ENCODE measurements around the gene DGKB. TPM values are rescaled to one million over a fixed set of nuclear protein-coding genes. Genes with fewer than 3 reads are reported as not detected.

Gene DGKB
- total RNA-seq, 1 donor from 2014 or later, result 0.32 TPM

DNA sequence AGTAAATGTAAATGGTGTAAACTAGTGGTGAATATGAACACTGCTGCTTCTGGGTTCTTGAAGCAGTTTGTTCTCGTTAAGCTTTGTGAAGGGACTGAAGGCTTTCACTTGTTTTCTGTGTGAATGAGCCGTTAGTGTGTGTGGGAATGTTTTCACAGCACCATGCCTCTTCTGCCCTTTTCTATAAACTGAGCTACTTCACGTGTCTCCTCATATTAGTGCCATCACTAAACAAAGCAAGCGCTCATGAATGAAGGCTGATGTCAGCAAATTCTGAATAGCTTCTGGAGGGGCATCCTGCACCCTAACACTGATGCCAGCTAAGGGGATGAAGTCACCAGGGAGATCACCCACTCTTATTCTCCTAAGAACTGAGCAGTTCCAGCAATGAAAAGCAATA lies 707.5 kb downstream of the DGKB start:
- Mint-ChIP-seq H3K9me3 (ENCODE audit: unreplicated experiment) (peaks cover 8% of the 10 kb centered on the region), H3K36me3 (ENCODE audit: unreplicated experiment) (no peaks in the 10 kb centered on the region), H3K4me3 (ENCODE audit: unreplicated experiment) (no peak overlapping the region), H3K27ac (ENCODE audit: unreplicated experiment) (no peak overlapping the region), H3K27me3 (ENCODE audit: unreplicated experiment) (no peaks in the 10 kb centered on the region), H3K4me1 (ENCODE audit: unreplicated experiment) (peaks cover 12% of the 10 kb centered on the region)
- TF ChIP-seq, protein P1, sequence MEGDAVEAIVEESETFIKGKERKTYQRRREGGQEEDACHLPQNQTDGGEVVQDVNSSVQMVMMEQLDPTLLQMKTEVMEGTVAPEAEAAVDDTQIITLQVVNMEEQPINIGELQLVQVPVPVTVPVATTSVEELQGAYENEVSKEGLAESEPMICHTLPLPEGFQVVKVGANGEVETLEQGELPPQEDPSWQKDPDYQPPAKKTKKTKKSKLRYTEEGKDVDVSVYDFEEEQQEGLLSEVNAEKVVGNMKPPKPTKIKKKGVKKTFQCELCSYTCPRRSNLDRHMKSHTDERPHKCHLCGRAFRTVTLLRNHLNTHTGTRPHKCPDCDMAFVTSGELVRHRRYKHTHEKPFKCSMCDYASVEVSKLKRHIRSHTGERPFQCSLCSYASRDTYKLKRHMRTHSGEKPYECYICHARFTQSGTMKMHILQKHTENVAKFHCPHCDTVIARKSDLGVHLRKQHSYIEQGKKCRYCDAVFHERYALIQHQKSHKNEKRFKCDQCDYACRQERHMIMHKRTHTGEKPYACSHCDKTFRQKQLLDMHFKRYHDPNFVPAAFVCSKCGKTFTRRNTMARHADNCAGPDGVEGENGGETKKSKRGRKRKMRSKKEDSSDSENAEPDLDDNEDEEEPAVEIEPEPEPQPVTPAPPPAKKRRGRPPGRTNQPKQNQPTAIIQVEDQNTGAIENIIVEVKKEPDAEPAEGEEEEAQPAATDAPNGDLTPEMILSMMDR (IDR thresholded peaks at IDR 0.05), result no peak
- DNase-seq (ENCODE audit: extremely low spot score, unreplicated experiment), result no peak

- H3K27me3 Mint-ChIP-seq (ENCODE audit: unreplicated experiment), result no peaks in the 10 kb centered on the region
- no peak overlapping the region for H3K27ac Mint-ChIP-seq (ENCODE audit: unreplicated experiment)
- DNase-seq (ENCODE audit: extremely low spot score, unreplicated experiment), result no peak
- H3K9me3 Mint-ChIP-seq (ENCODE audit: unreplicated experiment), result peaks cover 10% of the 10 kb centered on the region
- TF ChIP-seq, protein P1 (IDR thresholded peaks at IDR 0.05), result no peak
- H3K36me3 Mint-ChIP-seq (ENCODE audit: unreplicated experiment), result no peaks in the 10 kb centered on the region
- peaks cover 3% of the 10 kb centered on the region for H3K4me1 Mint-ChIP-seq (ENCODE audit: unreplicated experiment)
- H3K4me3 Mint-ChIP-seq (ENCODE audit: unreplicated experiment), result no peak overlapping the region
Observed at GRCh38 chr7:14191686-14192098, 710.9 kb downstream of the DGKB start.

DNA sequence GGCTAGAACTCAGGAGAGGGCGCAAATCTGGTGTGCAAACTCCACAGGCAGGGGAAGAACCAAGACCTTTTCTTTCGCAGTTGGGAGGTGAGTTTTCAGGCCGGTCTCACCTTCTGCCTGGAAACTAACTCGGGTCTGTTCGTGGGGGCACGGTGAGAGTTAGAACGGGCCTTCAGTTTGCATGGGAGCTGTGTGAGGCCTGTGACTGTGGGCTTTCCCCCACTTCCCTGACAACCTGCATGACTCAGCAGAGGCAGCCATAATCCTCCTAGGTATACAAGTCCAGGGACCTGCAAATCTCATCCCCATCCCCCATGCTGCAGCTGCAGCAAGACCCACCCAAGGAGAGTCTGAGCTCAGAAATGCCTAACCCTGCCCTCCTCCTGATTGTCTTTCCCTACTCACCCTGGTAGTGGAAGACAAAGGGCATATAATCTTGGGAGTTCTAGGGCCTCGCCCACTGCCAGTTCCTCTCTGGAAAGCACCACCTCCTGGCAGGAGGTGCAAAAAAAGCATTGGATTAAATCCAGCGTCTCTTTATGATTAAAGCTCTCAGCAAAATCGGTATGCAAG lies 718.2 kb downstream of the DGKB start:
- no peak overlapping the region for H3K27ac Mint-ChIP-seq (ENCODE audit: unreplicated experiment)
- no peaks in the 10 kb centered on the region for H3K4me1 Mint-ChIP-seq (ENCODE audit: unreplicated experiment)
- no peak overlapping the region for H3K4me3 Mint-ChIP-seq (ENCODE audit: unreplicated experiment)
- no peaks in the 10 kb centered on the region for H3K36me3 Mint-ChIP-seq (ENCODE audit: unreplicated experiment)
- peaks cover 14% of the 10 kb centered on the region for H3K9me3 Mint-ChIP-seq (ENCODE audit: unreplicated experiment)
- TF ChIP-seq, protein P1 (IDR thresholded peaks at IDR 0.05), result no peak
- no peak for DNase-seq (ENCODE audit: extremely low spot score, unreplicated experiment)
- H3K27me3 Mint-ChIP-seq (ENCODE audit: unreplicated experiment), result no peaks in the 10 kb centered on the region

- peaks cover 3% of the 10 kb centered on the region for H3K9me3 Mint-ChIP-seq (ENCODE audit: unreplicated experiment)
- H3K27ac Mint-ChIP-seq (ENCODE audit: unreplicated experiment), result no peak overlapping the region
- TF ChIP-seq, protein P1 (IDR thresholded peaks at IDR 0.05), result no peak
- no peaks in the 10 kb centered on the region for H3K4me1 Mint-ChIP-seq (ENCODE audit: unreplicated experiment)
- no peak overlapping the region for H3K4me3 Mint-ChIP-seq (ENCODE audit: unreplicated experiment)
- H3K36me3 Mint-ChIP-seq (ENCODE audit: unreplicated experiment), result no peaks in the 10 kb centered on the region
- H3K27me3 Mint-ChIP-seq (ENCODE audit: unreplicated experiment), result no peaks in the 10 kb centered on the region
- DNase-seq (ENCODE audit: extremely low spot score, unreplicated experiment), result no peak
Observed at GRCh38 chr7:14179781-14180180, 722.8 kb downstream of the DGKB start.

- H3K4me1 Mint-ChIP-seq (ENCODE audit: unreplicated experiment), result no peaks in the 10 kb centered on the region
- TF ChIP-seq, protein P1 (IDR thresholded peaks at IDR 0.05), result no peak
- no peaks in the 10 kb centered on the region for H3K9me3 Mint-ChIP-seq (ENCODE audit: unreplicated experiment)
- H3K4me3 Mint-ChIP-seq (ENCODE audit: unreplicated experiment), result no peak overlapping the region
- DNase-seq (ENCODE audit: extremely low spot score, unreplicated experiment), result no peak
- H3K27me3 Mint-ChIP-seq (ENCODE audit: unreplicated experiment), result no peaks in the 10 kb centered on the region
- H3K36me3 Mint-ChIP-seq (ENCODE audit: unreplicated experiment), result no peaks in the 10 kb centered on the region
- no peak overlapping the region for H3K27ac Mint-ChIP-seq (ENCODE audit: unreplicated experiment)
Observed at GRCh38 chr7:14177876-14178275, 724.7 kb downstream of the DGKB start.

Data from osteocyte (in vitro differentiated cells).